K562 (cell line): ENCODE data around the gene CTDSP1. TPM values are rescaled to one million over a fixed set of nuclear protein-coding genes. Genes with fewer than 3 reads are reported as not detected.

Source experiments
- ATAC-seq: fragments of 200-7000 bp; cut with Tn5 transposase; 3 replicates; pipeline ENCODE4 v1.9.1; 2020; ENCODE audit warnings: moderate library complexity
- BruUV-seq: library from RNA; stranded (reverse); fragments of 400-500 nt; replicated peaks from 2 replicates; lab custom pipeline; 2021; lab: Mats Ljungman, UMichigan
- CTCF ChIA-PET: fragments of 300-600 bp; formaldehyde crosslinking; extraction: SDS; loops from one replicate; lab custom pipeline; 2021; ENCODE audit warnings: low intra/inter-chr PET ratio; lab: Yijun Ruan, JAX
- POLR2A ChIA-PET: fragments of 300-600, 350-650 bp; sonication (Branson Sonifier 250); formaldehyde crosslinking; extraction: SDS; loops from one replicate; lab custom pipeline; 2021; ENCODE audit warnings: antibody characterized with exemption, inconsistent platforms; lab: Yijun Ruan, JAX
- DNase-seq, 4 experiments: peaks; one replicate each; pipeline versions ENCODE4 v3.0.0 to v3.0.0-alpha.2; 2011 to 2018; ENCODE audit warnings: low spot score in 3 of 4, mixed read lengths in 3 of 4; ENCODE audit errors: extremely low read depth in 1 of 4
- FAIRE-seq: peaks from 2 replicates; lab custom pipeline; 2011; peaks lifted over from hg19 to GRCh38; lab: Jason Lieb, UNC
- H2AFZ ChIP-seq: 2 replicates; pipeline ENCODE4 v1.6.0; 2011; ENCODE audit warnings: low read depth, low read length, control low read depth, inconsistent platforms
- H3K27ac ChIP-seq: fragments of 200-600 bp; 3 replicates; pipeline ENCODE4 v1.8.0; 2011; ENCODE audit warnings: low read depth, mild to moderate bottlenecking, control low read depth, inconsistent platforms, low read length, moderate library complexity, mixed read lengths; ENCODE audit errors: extremely low read depth
- H3K27me3 ChIP-seq, 2 experiments: fragments of 300-600 bp in 1 of 2; 2 replicates in 1 of 2; 3 replicates in 1 of 2; pipeline versions ENCODE4 v1.6.0 to v1.8.0; 2011; ENCODE audit warnings: inconsistent platforms in 2 of 2, low read length in 2 of 2, mild to moderate bottlenecking in 1 of 2, mixed read lengths in 1 of 2, moderate library complexity in 1 of 2; ENCODE audit not compliant: control insufficient read depth in 2 of 2, insufficient read depth in 2 of 2
- H3K36me3 ChIP-seq: fragments of 300-600 bp; 3 replicates; pipeline ENCODE4 v1.8.0; 2011; ENCODE audit warnings: mild to moderate bottlenecking, low read length, inconsistent platforms; ENCODE audit not compliant: control insufficient read depth, insufficient read depth
- H3K4me1 ChIP-seq, 2 experiments: fragments of 200-600 bp in 1 of 2; replicated peaks in 1 of 2; 2 replicates in 1 of 2; 3 replicates in 1 of 2; pipeline versions ENCODE4 v1.5.1 to v1.8.0; 2011; ENCODE audit warnings: inconsistent platforms in 2 of 2, low read length in 2 of 2, mild to moderate bottlenecking in 1 of 2, mixed read lengths in 1 of 2, moderate library complexity in 1 of 2; ENCODE audit not compliant: control insufficient read depth in 2 of 2, insufficient read depth in 2 of 2
- H3K4me2 ChIP-seq: 2 replicates; pipeline ENCODE4 v1.6.1; 2011; ENCODE audit warnings: low read length, control low read depth, inconsistent platforms, mixed read lengths; ENCODE audit not compliant: insufficient read depth
- H3K4me3 ChIP-seq: fragments of 200-600 bp; sonication (generic), shearing (Covaris generic); 2 replicates; pipeline ENCODE4 v1.5.1; 2016; ENCODE audit warnings: control low read depth, inconsistent platforms
- H3K79me2 ChIP-seq: fragments of 200-600 bp; 3 replicates; pipeline ENCODE4 v1.8.0; 2011; ENCODE audit warnings: low read length, inconsistent platforms; ENCODE audit not compliant: control insufficient read depth, insufficient read depth
- H3K9ac ChIP-seq, 2 experiments: 2 replicates each; pipeline versions ENCODE4 v1.6.0 to v1.6.1; 2011; ENCODE audit warnings: low read depth in 2 of 2, low read length in 2 of 2, control low read depth in 1 of 2, inconsistent platforms in 1 of 2, mild to moderate bottlenecking in 1 of 2, mixed read lengths in 1 of 2; ENCODE audit not compliant: insufficient read depth in 1 of 2
- H3K9me1 ChIP-seq: one replicate; pipeline ENCODE4 v1.6.0; 2011; ENCODE audit warnings: inconsistent platforms, mild to moderate bottlenecking, low read length, moderate library complexity; ENCODE audit not compliant: control insufficient read depth, insufficient read depth
- H3K9me3 ChIP-seq: replicated peaks from 2 replicates; pipeline ENCODE4 v1.5.1; 2011; ENCODE audit warnings: low read depth, low read length, inconsistent platforms; ENCODE audit not compliant: control insufficient read depth, insufficient read depth
- H4K20me1 ChIP-seq: replicated peaks from 2 replicates; pipeline ENCODE4 v1.6.1; 2011; ENCODE audit warnings: low read length, inconsistent platforms, mixed read lengths; ENCODE audit not compliant: control insufficient read depth, insufficient read depth
- BCOR ChIP-seq: fragments of 450-650 bp; IDR thresholded peaks from 2 replicates; pipeline ENCODE4 v1.6.1; 2016
- CBFA2T3 ChIP-seq: fragments of 450-650 bp; IDR thresholded peaks from 2 replicates; pipeline ENCODE4 v1.6.1; 2017
- EHMT2 ChIP-seq: fragments of 450-650 bp; IDR thresholded peaks from 2 replicates; pipeline ENCODE4 v1.6.1; 2018; ENCODE audit warnings: antibody characterized with exemption
- FOSL1 ChIP-seq: fragments of 200-800 bp; sonication (Bioruptor generic); conservative IDR thresholded peaks from 2 replicates; pipeline ENCODE4 v1.6.1; 2016; ENCODE audit warnings: missing genetic modification characterization, missing compliant biosample characterization
- HNRNPL ChIP-seq: fragments of 200-400 bp; formaldehyde crosslinking; IDR thresholded peaks from 2 replicates; pipeline ENCODE4 v1.6.1; 2017; ENCODE audit warnings: low read depth, mild to moderate bottlenecking, low read length
- MBD2 ChIP-seq: sonication (generic); IDR thresholded peaks from 2 replicates; pipeline ENCODE4 v1.6.1; 2016; ENCODE audit warnings: low read depth, borderline replicate concordance
- RREB1 ChIP-seq: fragments of 250-450 bp; sonication (Bioruptor Pico); IDR thresholded peaks from 2 replicates; pipeline ENCODE4 v1.4.0; 2020
- SMAD4 ChIP-seq: fragments of 250-450 bp; sonication (Bioruptor Pico); conservative IDR thresholded peaks from 2 replicates; pipeline ENCODE4 v1.8.0; 2021; ENCODE audit warnings: inconsistent platforms, mild to moderate bottlenecking, moderate library complexity
- STAT5A ChIP-seq: IDR thresholded peaks from 2 replicates; pipeline ENCODE4 v1.6.1; 2012; ENCODE audit warnings: low read length, inconsistent platforms, borderline replicate concordance
- ZBTB5 ChIP-seq: fragments of 450-650 bp; IDR thresholded peaks from 2 replicates; pipeline ENCODE4 v1.6.1; 2017; ENCODE audit warnings: antibody characterized with exemption
- ZEB2 ChIP-seq: fragments of 450-650 bp; IDR thresholded peaks from 2 replicates; pipeline ENCODE4 v1.6.1; 2016
- ZNF124 ChIP-seq: sonication (generic); formaldehyde crosslinking; IDR thresholded peaks from 2 replicates; pipeline ENCODE4 v1.8.1; 2022; ENCODE audit warnings: missing genetic modification reagents
- ZNF217 ChIP-seq: sonication (generic); formaldehyde crosslinking; IDR thresholded peaks from 2 replicates; pipeline ENCODE4 v1.8.0; 2022; ENCODE audit warnings: mild to moderate bottlenecking, missing genetic modification reagents
- WGBS: fragments of 100-300 bp; shearing (Covaris generic); methylation state at CpG from one replicate; pipeline ENCODE4 v1.1.6; 2016; ENCODE audit warnings: low coverage, mixed read lengths; ENCODE audit not compliant: insufficient coverage; ENCODE audit errors: missing lambda C conversion rate; 5-methylcytosine and 5-hydroxymethylcytosine counted together
- in situ Hi-C: fragments of 300-500 bp; cut with MboI; formaldehyde crosslinking; loops from 4 replicates; pipeline ENCODE4 v1.15.0; 2018; ENCODE audit warnings: inconsistent platforms, mixed read lengths
- intact Hi-C: fragments of 100-400 bp; cut with micrococcal nuclease; formaldehyde crosslinking; loops from 2 replicates; pipeline ENCODE4 v1.14.2; 2022
- polyA plus RNA-seq, 8 experiments: library from polyadenylated mRNA; depleted of rRNA in 4 of 8; stranded (reverse) in 5 of 8; unstranded in 3 of 8; fragments of >200 nt; fragmentation: Nextera tagmentation in 2 of 8; fragmentation: Illumina TruSeq in 1 of 8; extraction: Ambion mirVana in 2 of 8; extraction: Trizol in 1 of 8; gene quantifications; 2 replicates each; pipeline versions ENCODE4 v1.2.1 to v1.2.3, GENCODE V29; 2011 to 2014; ENCODE audit warnings: inconsistent platforms in 1 of 8, missing spikeins in 1 of 8
- total RNA-seq, 7 experiments: library from RNA; depleted of rRNA in 6 of 7; stranded (reverse); fragments of >200 nt in 6 of 7; fragmentation: Illumina TruSeq in 2 of 7; extraction: Trizol in 2 of 7; gene quantifications; 2 replicates each; pipeline versions ENCODE4 v1.2.1 to v1.2.3, GENCODE V29; 2011 to 2021; ENCODE audit warnings: low replicate concordance in 1 of 7

The CTDSP1 gene
- total and polyA plus RNA-seq, 9 of the 15 experiments (the other 6 are each of a cell fraction or from before 2014, with no cell fraction given), result 2.4 to 74.8 (median 45.8) TPM

GRCh38 chr2:218368621-218369153, 31.0 kb upstream of the CTDSP1 start:
- no TSS peak for BruUV-seq
- intact Hi-C loops (loop anchor here (2.0 kb wide), 1 partner anchor 28 kb away; no protein-coding TSS in a partner anchor), in situ Hi-C loops (no loop called here)
- Histone ChIP-seq H3K9me1 (no peaks in the 10 kb centered on the region), H3K4me2 (no peak overlapping the region), H3K4me1 (peaks cover 6 to 22% of the 10 kb centered on the region in 2 experiments; a peak in 4 of 5 replicates), H3K4me3 (no peak overlapping the region), H3K9ac (no peak overlapping the region), H3K79me2 (peaks cover 6% of the 10 kb centered on the region; the same call in 2 of the 3 replicates), H3K27me3 (no peaks in the 10 kb centered on the region), H2AFZ (no peak overlapping the region), H3K9me3 (no peaks in the 10 kb centered on the region), H4K20me1 (no peaks in the 10 kb centered on the region), H3K27ac (no peak overlapping the region), H3K36me3 (no peaks in the 10 kb centered on the region)
- ChIA-PET CTCF (no interaction called here), POLR2A (interaction anchor here (0.6 to 1.5 kb wide), 2 partner anchors 26 to 33 kb away, joined by 3 to 4 read pairs; no protein-coding TSS in a partner anchor)
- peak in 1 of 4 experiments; percentile 31 for DNase-seq
- no peak for FAIRE-seq
- WGBS, result 65% methylated on average over 14 of the region's 27 CpGs
- 0 out of 3 replicates have a peak, but pooled peaks have one; percentile 5 for ATAC-seq
- no peak for TF ChIP-seq ZBTB5
- no peak for TF ChIP-seq FOSL1 (tag)
- TF ChIP-seq ZEB2, result no peak
- TF ChIP-seq MBD2, result no peak
- TF ChIP-seq BCOR, result no peak
- no peak for TF ChIP-seq ZNF217 (CRISPR knock-in tag)
- TF ChIP-seq CBFA2T3, result no peak
- no peak for TF ChIP-seq HNRNPL
- TF ChIP-seq RREB1 (CRISPR knock-in tag), result no peak
- no peak for TF ChIP-seq SMAD4 (CRISPR knock-in tag)
- no peak for TF ChIP-seq ZNF124 (CRISPR knock-in tag)
- no peak for TF ChIP-seq STAT5A
- no peak for TF ChIP-seq EHMT2
